Measurements from ENCODE around the gene MPO. TPM values are rescaled to one million over a fixed set of nuclear protein-coding genes. Genes with fewer than 3 reads are reported as not detected.

The MPO gene
- polyA plus RNA-seq, 2 donors = 0.02 TPM; not detected in 1

GRCh38 chr17:58249270-58250133 is 31.2 kb downstream of the MPO start:
- no peaks in the 10 kb centered on the region for H3K9me3 ChIP-seq (ENCODE audit: control insufficient read depth in 2 of 2, insufficient read depth in 1 of 2, low read depth in 1 of 2, low read length in 1 of 2)
- peak overlapping the region; percentile 24 to 45 for H3K4me3 ChIP-seq (ENCODE audit: low read depth in 1 of 2, low read length in 2 of 2)
- H3K36me3 ChIP-seq (ENCODE audit: control insufficient read depth in 2 of 2, insufficient read depth in 2 of 2, low read length in 1 of 2) = no peaks in the 10 kb centered on the region
- no peaks in the 10 kb centered on the region for H3K27me3 ChIP-seq (ENCODE audit: control insufficient read depth in 1 of 2, insufficient read depth in 2 of 2, low read length in 2 of 2)
- H3K4me1 ChIP-seq (ENCODE audit: control insufficient read depth in 2 of 2, insufficient read depth in 2 of 2, low read length in 1 of 2) = peaks cover 0 to 6% of the 10 kb centered on the region in 2 donors
- 5 to 10% methylated on average over 46 to 57 of the region's 57 CpGs for WGBS, 2 donors
- H3K27ac ChIP-seq (ENCODE audit: low read depth in 2 of 2, low read length in 1 of 2) = no peak overlapping the region

DNA sequence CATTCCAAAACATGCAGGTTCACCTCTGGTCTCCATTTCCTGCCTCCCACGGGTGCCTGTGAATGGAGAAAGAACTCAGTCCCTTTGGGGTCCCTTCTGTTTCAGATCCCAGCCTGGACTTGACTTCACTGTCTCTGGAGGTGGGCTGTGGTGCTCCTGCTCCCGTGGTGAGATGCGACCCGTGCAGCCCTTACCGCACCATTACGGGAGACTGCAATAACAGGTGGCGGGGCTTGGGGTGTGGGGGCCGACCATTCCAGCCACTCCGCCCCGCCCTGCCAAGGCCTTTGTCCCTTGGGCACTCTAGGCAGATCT is 31.8 kb downstream of the MPO start:
- H3K4me3 ChIP-seq (ENCODE audit: low read depth in 1 of 2, low read length in 2 of 2) = no peak overlapping the region
- H3K27me3 ChIP-seq (ENCODE audit: control insufficient read depth in 1 of 2, insufficient read depth in 2 of 2, low read length in 2 of 2) = no peaks in the 10 kb centered on the region
- H3K9me3 ChIP-seq (ENCODE audit: control insufficient read depth in 2 of 2, insufficient read depth in 1 of 2, low read depth in 1 of 2, low read length in 1 of 2) = no peaks in the 10 kb centered on the region
- WGBS, 2 donors = 22 to 28% methylated on average over 10 of the region's 10 CpGs
- no peaks in the 10 kb centered on the region for H3K36me3 ChIP-seq (ENCODE audit: control insufficient read depth in 2 of 2, insufficient read depth in 2 of 2, low read length in 1 of 2)
- H3K27ac ChIP-seq (ENCODE audit: low read depth in 2 of 2, low read length in 1 of 2) = no peak overlapping the region
- peaks cover 0 to 6% of the 10 kb centered on the region in 2 donors for H3K4me1 ChIP-seq (ENCODE audit: control insufficient read depth in 2 of 2, insufficient read depth in 2 of 2, low read length in 1 of 2)

DNA sequence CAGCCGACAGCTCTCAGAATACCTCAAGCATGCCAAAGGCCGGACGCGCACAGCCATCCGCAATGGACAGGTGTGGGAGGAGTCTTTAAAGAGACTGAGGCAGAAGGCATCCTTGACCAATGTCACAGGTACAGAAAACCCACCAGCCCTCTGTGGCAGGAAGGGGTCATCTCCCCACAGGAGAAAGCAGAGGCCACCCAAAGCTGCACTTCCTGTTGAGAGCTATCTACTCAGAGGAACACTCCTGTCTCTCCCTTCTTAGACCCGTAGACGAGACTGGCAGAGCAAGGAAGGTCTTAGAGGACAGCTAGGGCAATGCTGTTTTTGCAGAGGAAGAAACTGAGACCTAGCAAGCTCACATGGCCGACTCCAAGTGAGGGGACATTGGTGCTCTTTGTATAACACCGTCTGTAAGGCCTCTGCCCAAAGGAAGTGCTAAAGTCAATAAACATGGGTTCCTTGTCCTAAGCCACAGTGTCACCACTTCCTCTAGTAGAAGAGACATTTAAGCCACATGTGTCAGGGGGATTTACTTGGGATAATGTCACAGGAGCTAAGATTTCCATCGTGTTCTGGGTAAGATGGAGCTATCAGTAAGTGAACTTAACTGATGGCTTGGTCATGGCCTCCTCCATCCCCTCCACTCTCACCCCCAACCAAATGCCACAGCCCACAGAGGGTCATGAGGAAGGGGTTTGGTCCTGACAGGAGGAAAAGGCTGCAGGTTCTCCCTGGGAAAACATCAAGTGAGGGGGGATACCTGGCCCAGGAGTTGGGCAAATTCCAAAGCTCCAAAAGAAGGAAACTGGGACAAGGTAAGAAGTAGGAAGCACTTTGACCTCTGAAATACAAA is 33.0 kb downstream of the MPO start:
- Histone ChIP-seq H3K9me3 (ENCODE audit: control insufficient read depth in 2 of 2, insufficient read depth in 1 of 2, low read depth in 1 of 2, low read length in 1 of 2) (no peaks in the 10 kb centered on the region), H3K4me3 (ENCODE audit: low read depth in 1 of 2, low read length in 2 of 2) (no peak overlapping the region), H3K27ac (ENCODE audit: low read depth in 2 of 2, low read length in 1 of 2) (no peak overlapping the region), H3K27me3 (ENCODE audit: control insufficient read depth in 1 of 2, insufficient read depth in 2 of 2, low read length in 2 of 2) (no peaks in the 10 kb centered on the region), H3K36me3 (ENCODE audit: control insufficient read depth in 2 of 2, insufficient read depth in 2 of 2, low read length in 1 of 2) (no peaks in the 10 kb centered on the region), H3K4me1 (ENCODE audit: control insufficient read depth in 2 of 2, insufficient read depth in 2 of 2, low read length in 1 of 2) (peaks cover 0 to 6% of the 10 kb centered on the region in 2 donors)
- 84% methylated on average over 10 of the region's 10 CpGs for WGBS, 2 donors

DNA sequence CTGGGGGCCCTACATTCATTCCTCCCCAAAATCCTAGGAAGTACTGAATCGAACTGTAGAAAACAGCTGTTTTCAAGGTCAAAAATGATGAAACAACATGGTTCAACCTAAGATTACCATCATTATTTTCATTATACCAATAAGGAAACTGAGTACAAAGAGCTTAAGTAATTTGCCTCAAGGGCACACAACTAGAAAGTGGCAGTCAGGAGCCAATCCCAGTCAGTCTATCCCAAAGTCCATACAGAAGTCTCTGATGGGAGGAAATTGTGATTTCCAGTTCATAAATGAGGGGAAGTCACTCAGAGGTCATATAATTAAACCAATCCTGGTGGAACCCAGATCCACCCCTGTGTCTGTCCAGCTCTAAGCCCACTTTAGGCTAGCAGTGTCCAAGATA is 34.0 kb downstream of the MPO start:
- 87 to 90% methylated on average over 1 of the region's 1 CpG for WGBS, 2 donors
- H3K27ac ChIP-seq (ENCODE audit: low read depth in 2 of 2, low read length in 1 of 2) = no peak overlapping the region
- no peaks in the 10 kb centered on the region for H3K9me3 ChIP-seq (ENCODE audit: control insufficient read depth in 2 of 2, insufficient read depth in 1 of 2, low read depth in 1 of 2, low read length in 1 of 2)

GRCh38 chr17:58246104-58246740 is 34.5 kb downstream of the MPO start:
- no peaks in the 10 kb centered on the region for H3K27me3 ChIP-seq (ENCODE audit: control insufficient read depth in 1 of 2, insufficient read depth in 2 of 2, low read length in 2 of 2)
- 82 to 84% methylated on average over 13 of the region's 13 CpGs for WGBS, 2 donors
- H3K4me3 ChIP-seq (ENCODE audit: low read depth in 1 of 2, low read length in 2 of 2) = no peak overlapping the region
- H3K9me3 ChIP-seq (ENCODE audit: control insufficient read depth in 2 of 2, insufficient read depth in 1 of 2, low read depth in 1 of 2, low read length in 1 of 2) = no peaks in the 10 kb centered on the region
- peaks cover 0 to 6% of the 10 kb centered on the region in 2 donors for H3K4me1 ChIP-seq (ENCODE audit: control insufficient read depth in 2 of 2, insufficient read depth in 2 of 2, low read length in 1 of 2)
- H3K27ac ChIP-seq (ENCODE audit: low read depth in 2 of 2, low read length in 1 of 2) = no peak overlapping the region
- no peaks in the 10 kb centered on the region for H3K36me3 ChIP-seq (ENCODE audit: control insufficient read depth in 2 of 2, insufficient read depth in 2 of 2, low read length in 1 of 2)

More for the DNA sequence above, 34.0 kb downstream of the MPO start:
- Histone ChIP-seq H3K4me1 (ENCODE audit: control insufficient read depth in 2 of 2, insufficient read depth in 2 of 2, low read length in 1 of 2) (peaks cover 0 to 6% of the 10 kb centered on the region in 2 donors), H3K36me3 (ENCODE audit: control insufficient read depth in 2 of 2, insufficient read depth in 2 of 2, low read length in 1 of 2) (no peaks in the 10 kb centered on the region), H3K27me3 (ENCODE audit: control insufficient read depth in 1 of 2, insufficient read depth in 2 of 2, low read length in 2 of 2) (no peaks in the 10 kb centered on the region), H3K4me3 (ENCODE audit: low read depth in 1 of 2, low read length in 2 of 2) (no peak overlapping the region)

- H3K9me3 ChIP-seq (ENCODE audit: control insufficient read depth in 2 of 2, insufficient read depth in 1 of 2, low read depth in 1 of 2, low read length in 1 of 2) = no peaks in the 10 kb centered on the region
- no peak overlapping the region for H3K27ac ChIP-seq (ENCODE audit: low read depth in 2 of 2, low read length in 1 of 2)
- H3K36me3 ChIP-seq (ENCODE audit: control insufficient read depth in 2 of 2, insufficient read depth in 2 of 2, low read length in 1 of 2) = no peaks in the 10 kb centered on the region
- no peaks in the 10 kb centered on the region for H3K27me3 ChIP-seq (ENCODE audit: control insufficient read depth in 1 of 2, insufficient read depth in 2 of 2, low read length in 2 of 2)
- WGBS, 2 donors = 68% methylated on average over 10 of the region's 10 CpGs
- no peak overlapping the region for H3K4me3 ChIP-seq (ENCODE audit: low read depth in 1 of 2, low read length in 2 of 2)
- peaks cover 0 to 6% of the 10 kb centered on the region in 2 donors for H3K4me1 ChIP-seq (ENCODE audit: control insufficient read depth in 2 of 2, insufficient read depth in 2 of 2, low read length in 1 of 2)
These were observed 35.2 kb downstream of the MPO start for GRCh38 chr17:58245428-58246103.

- H3K4me1 ChIP-seq (ENCODE audit: control insufficient read depth in 2 of 2, insufficient read depth in 2 of 2, low read length in 1 of 2) = peaks cover 0 to 6% of the 10 kb centered on the region in 2 donors
- H3K9me3 ChIP-seq (ENCODE audit: control insufficient read depth in 2 of 2, insufficient read depth in 1 of 2, low read depth in 1 of 2, low read length in 1 of 2) = no peaks in the 10 kb centered on the region
- 69 to 72% methylated on average over 6 of the region's 6 CpGs for WGBS, 2 donors
- no peak overlapping the region for H3K27ac ChIP-seq (ENCODE audit: low read depth in 2 of 2, low read length in 1 of 2)
- H3K4me3 ChIP-seq (ENCODE audit: low read depth in 1 of 2, low read length in 2 of 2) = no peak overlapping the region
- H3K27me3 ChIP-seq (ENCODE audit: control insufficient read depth in 1 of 2, insufficient read depth in 2 of 2, low read length in 2 of 2) = no peaks in the 10 kb centered on the region
- no peaks in the 10 kb centered on the region for H3K36me3 ChIP-seq (ENCODE audit: control insufficient read depth in 2 of 2, insufficient read depth in 2 of 2, low read length in 1 of 2)
These were observed 35.8 kb downstream of the MPO start for GRCh38 chr17:58244963-58245362.

GRCh38 chr17:58242171-58242784 is 38.5 kb downstream of the MPO start:
- WGBS, 2 donors = 4 to 9% methylated on average over 4 of the region's 4 CpGs
- Histone ChIP-seq H3K27ac (ENCODE audit: low read depth in 2 of 2, low read length in 1 of 2) (no peak overlapping the region), H3K9me3 (ENCODE audit: control insufficient read depth in 2 of 2, insufficient read depth in 1 of 2, low read depth in 1 of 2, low read length in 1 of 2) (no peaks in the 10 kb centered on the region), H3K4me3 (ENCODE audit: low read depth in 1 of 2, low read length in 2 of 2) (no peak overlapping the region), H3K4me1 (ENCODE audit: control insufficient read depth in 2 of 2, insufficient read depth in 2 of 2, low read length in 1 of 2) (no peaks in the 10 kb centered on the region), H3K36me3 (ENCODE audit: control insufficient read depth in 2 of 2, insufficient read depth in 2 of 2, low read length in 1 of 2) (no peaks in the 10 kb centered on the region), H3K27me3 (ENCODE audit: control insufficient read depth in 1 of 2, insufficient read depth in 2 of 2, low read length in 2 of 2) (no peaks in the 10 kb centered on the region)

DNA sequence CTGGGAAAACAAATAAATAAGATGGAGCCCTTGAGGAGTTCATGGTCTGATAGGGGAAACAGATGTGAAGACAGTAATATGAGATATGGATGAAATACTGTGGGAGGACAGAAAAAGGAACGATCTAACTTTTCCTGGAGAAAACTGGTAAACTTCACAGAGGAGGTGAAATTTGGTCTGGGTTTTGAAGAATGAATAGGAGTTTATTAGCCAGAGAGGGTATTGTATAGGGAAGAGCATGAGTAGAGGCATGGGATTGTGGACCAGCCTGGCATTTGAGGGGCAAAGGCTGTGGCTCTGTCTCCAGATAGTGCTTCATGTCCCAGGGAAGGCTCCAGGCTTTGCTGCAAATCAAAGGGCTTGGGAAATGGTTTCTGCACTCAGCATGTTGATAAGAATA is 40.7 kb downstream of the MPO start:
- 67 to 83% methylated on average over 1 of the region's 1 CpG for WGBS, 2 donors
- Histone ChIP-seq H3K27me3 (ENCODE audit: control insufficient read depth in 1 of 2, insufficient read depth in 2 of 2, low read length in 2 of 2) (no peaks in the 10 kb centered on the region), H3K36me3 (ENCODE audit: control insufficient read depth in 2 of 2, insufficient read depth in 2 of 2, low read length in 1 of 2) (no peaks in the 10 kb centered on the region)

More for the DNA sequence above, 40.7 kb downstream of the MPO start:
- H3K4me1 ChIP-seq (ENCODE audit: control insufficient read depth in 2 of 2, insufficient read depth in 2 of 2, low read length in 1 of 2) = no peaks in the 10 kb centered on the region
- no peaks in the 10 kb centered on the region for H3K9me3 ChIP-seq (ENCODE audit: control insufficient read depth in 2 of 2, insufficient read depth in 1 of 2, low read depth in 1 of 2, low read length in 1 of 2)
- no peak overlapping the region for H3K4me3 ChIP-seq (ENCODE audit: low read depth in 1 of 2, low read length in 2 of 2)
- H3K27ac ChIP-seq (ENCODE audit: low read depth in 2 of 2, low read length in 1 of 2) = no peak overlapping the region
